Measurements from ENCODE around the gene ARHGEF26. TPM values are rescaled to one million over a fixed set of nuclear protein-coding genes. Genes with fewer than 3 reads are reported as not detected.

Gene ARHGEF26
- total and polyA plus RNA-seq, 3 donors from 2014 or later = 14.7 to 33.0 (median 24.8) TPM

DNA sequence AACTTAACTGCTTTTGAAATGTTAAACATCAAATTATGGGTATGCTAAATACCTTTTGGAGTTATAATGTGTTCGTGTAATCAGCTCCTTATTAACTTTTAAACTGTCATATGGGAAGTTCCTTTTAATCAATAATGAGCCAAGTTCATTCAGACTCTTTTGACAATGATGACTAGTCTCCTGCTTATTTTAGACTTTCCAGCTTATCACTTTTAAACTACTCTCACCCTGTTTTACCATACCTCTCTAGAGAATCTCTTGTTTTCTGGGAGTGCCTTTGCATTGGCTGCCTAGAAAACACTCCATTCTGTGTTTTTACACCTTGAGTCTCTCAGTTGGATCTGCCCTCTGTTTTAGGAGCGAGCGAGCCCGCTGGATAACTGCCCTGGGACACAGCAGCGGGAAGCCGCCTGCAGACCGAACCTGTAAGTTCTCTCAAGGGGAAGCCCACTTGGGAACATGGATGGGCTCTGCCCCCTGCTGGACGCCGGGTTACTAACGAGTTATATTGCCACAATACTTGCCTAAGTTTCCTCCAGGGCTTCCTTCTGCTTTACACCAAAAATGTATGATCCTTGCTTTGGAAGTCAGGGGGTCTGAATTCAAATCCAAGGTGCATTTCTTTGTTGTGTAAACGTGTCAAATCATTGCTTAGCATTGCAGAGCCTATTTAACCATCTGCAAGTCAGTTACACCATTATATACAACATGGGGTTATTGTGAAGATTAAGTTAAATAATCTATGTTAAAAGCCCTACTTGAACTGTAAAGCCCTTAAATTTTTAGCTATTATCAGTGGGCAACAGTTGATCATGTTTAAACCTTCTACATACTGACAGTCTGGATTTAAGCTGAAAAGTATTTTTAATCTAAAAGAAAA lies 131.8 kb downstream of the ARHGEF26 start:
- DNase-seq = peak; percentile 95
- intact Hi-C loops (cut with DNase I; ENCODE audit: low total_unique reads) = no loop called here
- H3K4me1 ChIP-seq = no peaks in the 10 kb centered on the region
- no peaks in the 10 kb centered on the region for H3K36me3 ChIP-seq (ENCODE audit: low read depth, missing control alignments)
- no peak overlapping the region for H3K4me3 ChIP-seq
- no peaks in the 10 kb centered on the region for H3K27me3 ChIP-seq
- no peaks in the 10 kb centered on the region for H3K9me3 ChIP-seq
- no peak for TF ChIP-seq POLR2A (IDR thresholded peaks at IDR 0.05)
- TF ChIP-seq, protein P1, sequence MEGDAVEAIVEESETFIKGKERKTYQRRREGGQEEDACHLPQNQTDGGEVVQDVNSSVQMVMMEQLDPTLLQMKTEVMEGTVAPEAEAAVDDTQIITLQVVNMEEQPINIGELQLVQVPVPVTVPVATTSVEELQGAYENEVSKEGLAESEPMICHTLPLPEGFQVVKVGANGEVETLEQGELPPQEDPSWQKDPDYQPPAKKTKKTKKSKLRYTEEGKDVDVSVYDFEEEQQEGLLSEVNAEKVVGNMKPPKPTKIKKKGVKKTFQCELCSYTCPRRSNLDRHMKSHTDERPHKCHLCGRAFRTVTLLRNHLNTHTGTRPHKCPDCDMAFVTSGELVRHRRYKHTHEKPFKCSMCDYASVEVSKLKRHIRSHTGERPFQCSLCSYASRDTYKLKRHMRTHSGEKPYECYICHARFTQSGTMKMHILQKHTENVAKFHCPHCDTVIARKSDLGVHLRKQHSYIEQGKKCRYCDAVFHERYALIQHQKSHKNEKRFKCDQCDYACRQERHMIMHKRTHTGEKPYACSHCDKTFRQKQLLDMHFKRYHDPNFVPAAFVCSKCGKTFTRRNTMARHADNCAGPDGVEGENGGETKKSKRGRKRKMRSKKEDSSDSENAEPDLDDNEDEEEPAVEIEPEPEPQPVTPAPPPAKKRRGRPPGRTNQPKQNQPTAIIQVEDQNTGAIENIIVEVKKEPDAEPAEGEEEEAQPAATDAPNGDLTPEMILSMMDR (IDR thresholded peaks at IDR 0.05) = peak; percentile 78 to 85 (median 80)
- no peak overlapping the region for H3K27ac ChIP-seq
- WGBS, 2 donors = 17 to 20% methylated on average over 11 of the region's 11 CpGs

DNA sequence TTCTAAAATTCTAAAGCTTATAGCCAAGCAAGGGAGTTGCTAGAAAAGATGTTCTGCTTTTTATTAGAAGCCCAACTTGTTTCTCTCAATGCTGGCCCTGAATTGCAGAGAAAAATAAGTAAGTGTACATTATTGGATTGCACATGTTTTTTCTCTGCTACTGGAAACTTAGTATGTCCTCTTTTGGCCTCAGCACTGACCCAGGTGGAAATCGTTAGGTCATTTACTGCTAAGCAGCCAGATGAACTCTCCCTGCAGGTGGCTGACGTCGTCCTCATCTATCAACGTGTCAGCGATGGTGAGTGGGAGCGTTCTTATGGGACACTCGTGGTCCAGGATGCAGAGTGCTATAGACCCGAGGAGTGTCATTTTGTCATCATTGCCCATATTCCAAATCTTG lies 133.3 kb downstream of the ARHGEF26 start:
- TF ChIP-seq, protein P1 (IDR thresholded peaks at IDR 0.05) = no peak
- TF ChIP-seq POLR2A (IDR thresholded peaks at IDR 0.05) = no peak
- H3K9me3 ChIP-seq = no peaks in the 10 kb centered on the region
- DNase-seq = no peak
- H3K36me3 ChIP-seq (ENCODE audit: low read depth, missing control alignments) = no peaks in the 10 kb centered on the region
- H3K4me1 ChIP-seq = no peaks in the 10 kb centered on the region
- WGBS, 2 donors = 60 to 83% methylated on average over 8 of the region's 8 CpGs
- H3K27ac ChIP-seq = no peak overlapping the region
- no peaks in the 10 kb centered on the region for H3K27me3 ChIP-seq
- intact Hi-C loops (cut with DNase I; ENCODE audit: low total_unique reads) = no loop called here
- no peak overlapping the region for H3K4me3 ChIP-seq

- TF ChIP-seq, protein P1 (IDR thresholded peaks at IDR 0.05) = no peak
- TF ChIP-seq POLR2A (IDR thresholded peaks at IDR 0.05) = no peak
- H3K4me3 ChIP-seq = no peak overlapping the region
- intact Hi-C loops (cut with DNase I; ENCODE audit: low total_unique reads) = no loop called here
- H3K9me3 ChIP-seq = no peaks in the 10 kb centered on the region
- DNase-seq = no peak
- 51 to 54% methylated on average over 2 of the region's 2 CpGs for WGBS, 2 donors
- no peak overlapping the region for H3K27ac ChIP-seq
- H3K4me1 ChIP-seq = peaks cover 14% of the 10 kb centered on the region
- H3K27me3 ChIP-seq = no peaks in the 10 kb centered on the region
- no peaks in the 10 kb centered on the region for H3K36me3 ChIP-seq (ENCODE audit: low read depth, missing control alignments)
Measured at GRCh38 chr3:154273381-154273780, 152.2 kb downstream of the ARHGEF26 start.

- intact Hi-C loops (cut with DNase I; ENCODE audit: low total_unique reads) = no loop called here
- DNase-seq = no peak
- H3K36me3 ChIP-seq (ENCODE audit: low read depth, missing control alignments) = no peaks in the 10 kb centered on the region
Measured at GRCh38 chr3:154274348-154274747, 153.2 kb downstream of the ARHGEF26 start.

More at GRCh38 chr3:154274348-154274747, 153.2 kb downstream of the ARHGEF26 start:
- Histone ChIP-seq H3K27me3 (no peaks in the 10 kb centered on the region), H3K9me3 (no peaks in the 10 kb centered on the region), H3K4me1 (peaks cover 14% of the 10 kb centered on the region), H3K27ac (peak overlapping the region in 1 of 2 donors; percentile 22), H3K4me3 (no peak overlapping the region)
- 21 to 31% methylated on average over 2 of the region's 2 CpGs for WGBS, 2 donors
- TF ChIP-seq POLR2A (IDR thresholded peaks at IDR 0.05) = no peak
- TF ChIP-seq, protein P1 (IDR thresholded peaks at IDR 0.05) = no peak
